Stimulated activated naive B cell treated with anti-CD40 and anti-IgM and Interleukin-4, amounts not matched to agents 10 μg/mL and 1 μg/mL and 100 μg/mL, for 72 hours (primary cell): ENCODE data around the gene CXCL17.
A peak's percentile ranks its signal among the peaks of the same experiment; 100 is the strongest.
"Not testable (repeated sequence)": the region's sequence is repeated elsewhere in the genome, so short reads cannot be mapped to it uniquely, and the experiment has no call there.

ENCODE experiments used
- ATAC-seq, 2 donors: fragments of 150-1000 bp; cut with Tn5 transposase; replicated peaks; 2 replicates each; pipeline ENCODE4 v1.10.0; 2021; ENCODE audit warnings: moderate library complexity in 1 of 2
- DNase-seq: peaks from one replicate; pipeline ENCODE4 v3.0.0; 2021
- H3K27ac Mint-ChIP-seq: one replicate; pipeline ENCODE4 v1.8.0; 2022; ENCODE audit warnings: mild to moderate bottlenecking, mixed read lengths
- H3K27me3 Mint-ChIP-seq, 2 donors: one replicate each; pipeline ENCODE4 v1.8.0; 2022; ENCODE audit warnings: mixed read lengths in 2 of 2
- H3K36me3 Mint-ChIP-seq, 2 donors: one replicate each; pipeline ENCODE4 v1.8.0; 2022; ENCODE audit warnings: mixed read lengths in 2 of 2, mild to moderate bottlenecking in 1 of 2
- H3K4me1 Mint-ChIP-seq, 2 donors: one replicate each; pipeline ENCODE4 v1.8.0; 2022; ENCODE audit warnings: mixed read lengths in 2 of 2, mild to moderate bottlenecking in 1 of 2
- H3K4me3 Mint-ChIP-seq, 2 donors: one replicate each; pipeline ENCODE4 v1.8.0; 2022; ENCODE audit warnings: mild to moderate bottlenecking in 2 of 2, mixed read lengths in 2 of 2, moderate library complexity in 1 of 2
- H3K9me3 Mint-ChIP-seq, 2 donors: one replicate each; pipeline ENCODE4 v1.8.0; 2022; ENCODE audit warnings: mixed read lengths in 2 of 2, mild to moderate bottlenecking in 1 of 2

CXCL17 gene

GRCh38 chr19:42452590-42452989 is 9.8 kb upstream of the CXCL17 start:
- H3K4me1 Mint-ChIP-seq = peaks cover 15 to 28% of the 10 kb centered on the region in 2 donors
- no peaks in the 10 kb centered on the region for H3K36me3 Mint-ChIP-seq
- DNase-seq (no peak), ATAC-seq (no peak)
- no peak overlapping the region for H3K4me3 Mint-ChIP-seq
- H3K27ac Mint-ChIP-seq = no peak overlapping the region
- H3K27me3 Mint-ChIP-seq = peaks cover 0 to 10% of the 10 kb centered on the region in 2 donors
- no peaks in the 10 kb centered on the region for H3K9me3 Mint-ChIP-seq

- Mint-ChIP-seq H3K36me3 (no peaks in the 10 kb centered on the region), H3K9me3 (no peaks in the 10 kb centered on the region), H3K27me3 (peaks cover 0 to 10% of the 10 kb centered on the region in 2 donors), H3K27ac (no peak overlapping the region), H3K4me3 (no peak overlapping the region), H3K4me1 (peaks cover 8 to 16% of the 10 kb centered on the region in 2 donors)
- DNase-seq (peak; percentile 67), ATAC-seq (peak; percentile 93 to 96)
Measured at GRCh38 chr19:42450314-42450934, 7.7 kb upstream of the CXCL17 start.

GRCh38 chr19:42448306-42448705 is 5.6 kb upstream of the CXCL17 start:
- H3K27me3 Mint-ChIP-seq, H3K4me3 Mint-ChIP-seq, H3K27ac Mint-ChIP-seq, DNase-seq, ATAC-seq, H3K9me3 Mint-ChIP-seq, H3K36me3 Mint-ChIP-seq: not testable (repeated sequence)
- peaks cover 7 to 11% of the 10 kb centered on the region in 2 donors for H3K4me1 Mint-ChIP-seq

GRCh38 chr19:42445948-42446347 is 3.2 kb upstream of the CXCL17 start:
- Mint-ChIP-seq H3K27ac (no peak overlapping the region), H3K36me3 (no peaks in the 10 kb centered on the region), H3K27me3 (peaks cover 0 to 5% of the 10 kb centered on the region in 2 donors), H3K4me1 (peaks cover 3 to 4% of the 10 kb centered on the region in 2 donors), H3K9me3 (no peaks in the 10 kb centered on the region), H3K4me3 (no peak overlapping the region)
- ATAC-seq (no peak), DNase-seq (no peak)

- H3K27ac Mint-ChIP-seq = no peak overlapping the region
- peaks cover 6 to 8% of the 10 kb centered on the region in 2 donors for H3K4me1 Mint-ChIP-seq
Measured at GRCh38 chr19:42443944-42444398, 1.2 kb upstream of the CXCL17 start.

GRCh38 chr19:42441049-42441445 is 1.7 kb downstream of the CXCL17 start:
- no peak overlapping the region for H3K4me3 Mint-ChIP-seq
- no peak for DNase-seq
- H3K9me3 Mint-ChIP-seq = no peaks in the 10 kb centered on the region
- H3K4me1 Mint-ChIP-seq = peaks cover 11% of the 10 kb centered on the region in 2 donors
- H3K36me3 Mint-ChIP-seq = no peaks in the 10 kb centered on the region
- H3K27me3 Mint-ChIP-seq = peaks cover 0 to 11% of the 10 kb centered on the region in 2 donors
- peak in 1 of 2 donors; percentile 23 for ATAC-seq
- no peak overlapping the region for H3K27ac Mint-ChIP-seq

More at GRCh38 chr19:42443944-42444398, 1.2 kb upstream of the CXCL17 start:
- ATAC-seq (no peak), DNase-seq (no peak)
- Mint-ChIP-seq H3K4me3 (no peak overlapping the region), H3K27me3 (peaks cover 0 to 11% of the 10 kb centered on the region in 2 donors), H3K9me3 (no peaks in the 10 kb centered on the region), H3K36me3 (no peaks in the 10 kb centered on the region)

GRCh38 chr19:42440357-42441048 is 2.2 kb downstream of the CXCL17 start:
- H3K9me3 Mint-ChIP-seq = no peaks in the 10 kb centered on the region
- DNase-seq (peak; percentile 51), ATAC-seq (peak; percentile 74 to 78)
- H3K4me1 Mint-ChIP-seq = peaks cover 11% of the 10 kb centered on the region in 2 donors
- peaks cover 0 to 11% of the 10 kb centered on the region in 2 donors for H3K27me3 Mint-ChIP-seq
- H3K27ac Mint-ChIP-seq = no peak overlapping the region
- no peak overlapping the region for H3K4me3 Mint-ChIP-seq
- H3K36me3 Mint-ChIP-seq = no peaks in the 10 kb centered on the region

- DNase-seq = no peak
- H3K27ac Mint-ChIP-seq = no peak overlapping the region
- ATAC-seq = no peak
- no peaks in the 10 kb centered on the region for H3K9me3 Mint-ChIP-seq
- peaks cover 12% of the 10 kb centered on the region in 2 donors for H3K4me1 Mint-ChIP-seq
- H3K36me3 Mint-ChIP-seq = no peaks in the 10 kb centered on the region
- no peak overlapping the region for H3K4me3 Mint-ChIP-seq
- H3K27me3 Mint-ChIP-seq = peaks cover 3 to 7% of the 10 kb centered on the region in 2 donors
Measured at GRCh38 chr19:42436006-42436405, 6.7 kb downstream of the CXCL17 start.

- Mint-ChIP-seq H3K36me3 (no peaks in the 10 kb centered on the region), H3K4me1 (peaks cover 6 to 10% of the 10 kb centered on the region in 2 donors), H3K27ac (no peak overlapping the region), H3K4me3 (no peak overlapping the region), H3K9me3 (no peaks in the 10 kb centered on the region), H3K27me3 (peaks cover 0 to 3% of the 10 kb centered on the region in 2 donors)
- no peak for ATAC-seq
- no peak for DNase-seq
Measured at GRCh38 chr19:42435316-42435715, 7.4 kb downstream of the CXCL17 start.

GRCh38 chr19:42433503-42434260 is 9.1 kb downstream of the CXCL17 start:
- ATAC-seq (peak; percentile 72 to 80), DNase-seq (peak; percentile 23)
- Mint-ChIP-seq H3K9me3 (no peaks in the 10 kb centered on the region), H3K27me3 (peaks cover 1 to 3% of the 10 kb centered on the region in 2 donors), H3K27ac (no peak overlapping the region), H3K4me1 (peaks cover 6 to 9% of the 10 kb centered on the region in 2 donors), H3K36me3 (no peaks in the 10 kb centered on the region), H3K4me3 (no peak overlapping the region)

- H3K9me3 Mint-ChIP-seq = no peaks in the 10 kb centered on the region
- H3K4me3 Mint-ChIP-seq = no peak overlapping the region
- peaks cover 3 to 6% of the 10 kb centered on the region in 2 donors for H3K27me3 Mint-ChIP-seq
- H3K36me3 Mint-ChIP-seq = no peaks in the 10 kb centered on the region
- ATAC-seq = no peak
- no peak for DNase-seq
- H3K4me1 Mint-ChIP-seq = peaks cover 3 to 5% of the 10 kb centered on the region in 2 donors
- no peak overlapping the region for H3K27ac Mint-ChIP-seq
Measured at GRCh38 chr19:42431486-42431885, 11.3 kb downstream of the CXCL17 start.

- no peak for ATAC-seq
Measured at GRCh38 chr19:42428676-42429075, 14.1 kb downstream of the CXCL17 start.

GRCh38 chr19:42427313-42427712 is 15.4 kb downstream of the CXCL17 start, which contains the start of gene LIPE:
TSS of gene LIPE (minus strand) at chr19:42427388. CDS start at chr19:42427149, 239 bp downstream.
- peaks cover 0 to 3% of the 10 kb centered on the region in 2 donors for H3K9me3 Mint-ChIP-seq
- ATAC-seq = no peak
- DNase-seq = no peak
- H3K27ac Mint-ChIP-seq = peak within 1 kb of the TSS; percentile 5
- H3K4me3 Mint-ChIP-seq = no peak within 1 kb of the TSS
- peaks cover 13 to 24% of the 10 kb centered on the region in 2 donors for H3K4me1 Mint-ChIP-seq
- H3K27me3 Mint-ChIP-seq = peaks cover 0 to 6% of the 10 kb centered on the region in 2 donors
- H3K36me3 Mint-ChIP-seq = peaks cover 0 to 4% of the 10 kb centered on the region in 2 donors

More at GRCh38 chr19:42428676-42429075, 14.1 kb downstream of the CXCL17 start:
- Mint-ChIP-seq H3K27ac (no peak overlapping the region), H3K27me3 (peaks cover 3 to 6% of the 10 kb centered on the region in 2 donors), H3K9me3 (peaks cover 0 to 3% of the 10 kb centered on the region in 2 donors), H3K4me3 (no peak overlapping the region), H3K4me1 (peaks cover 9 to 15% of the 10 kb centered on the region in 2 donors), H3K36me3 (no peaks in the 10 kb centered on the region)
- no peak for DNase-seq

- Mint-ChIP-seq H3K4me3 (no peak overlapping the region), H3K9me3 (peaks cover 0 to 3% of the 10 kb centered on the region in 2 donors), H3K4me1 (peaks cover 18 to 31% of the 10 kb centered on the region in 2 donors), H3K27me3 (peaks cover 0 to 6% of the 10 kb centered on the region in 2 donors), H3K27ac (peak overlapping the region; percentile 5), H3K36me3 (peaks cover 0 to 4% of the 10 kb centered on the region in 2 donors)
- DNase-seq (no peak), ATAC-seq (no peak)
Measured at GRCh38 chr19:42426643-42427042, 16.1 kb downstream of the CXCL17 start.
